Pancreas (tissue), 10 donors: ENCODE measurements around the gene NR2F1. TPM values are rescaled to one million over a fixed set of nuclear protein-coding genes. Genes with fewer than 3 reads are reported as not detected.

Experiments
- ATAC-seq, 4 donors: fragments of 200-7000 bp; cut with Tn5 transposase; one replicate each; pipeline versions ENCODE4 v1.8.0 to v1.9.1; 2020; ENCODE audit warnings: mild to moderate bottlenecking in 4 of 4, moderate library complexity in 4 of 4
- DNase-seq, 6 donors: peaks; one replicate each; pipeline ENCODE4 v3.0.0-alpha.2; 2020
- FAIRE-seq: peaks from 2 replicates; lab custom pipeline; 2012; peaks lifted over from hg19 to GRCh38; lab: Jason Lieb, UNC
- H3K27ac ChIP-seq, 4 donors: fragments of 200-600 bp; sonication (generic); 1 replicate in 3 of 4; 2 replicates in 1 of 4; pipeline versions ENCODE4 v1.5.0 to v1.8.0; 2020
- H3K27me3 ChIP-seq, 4 donors: fragments of 200-600 bp; one replicate each; pipeline ENCODE4 v1.8.0; 2021
- H3K36me3 ChIP-seq, 3 donors: fragments of 200-600 bp; sonication (generic) in 1 of 3; one replicate each; pipeline versions ENCODE4 v1.5.0 to v1.8.0; 2020 to 2021
- H3K4me1 ChIP-seq, 3 donors: fragments of 200-600 bp; one replicate each; pipeline ENCODE4 v1.8.0; 2021
- H3K4me3 ChIP-seq, 4 donors: fragments of 200-600 bp; sonication (generic) in 2 of 4; one replicate each; pipeline versions ENCODE4 v1.5.0 to v1.8.0; 2020 to 2021
- H3K9me3 ChIP-seq, 4 donors: fragments of 200-600 bp; one replicate each; pipeline ENCODE4 v1.8.0; 2021
- CTCF ChIP-seq, 4 donors: fragments of 200-600 bp; sonication (generic) in 3 of 4; IDR thresholded peaks; one replicate each; pipeline versions ENCODE4 v1.5.0 to v1.8.0; 2021; ENCODE audit warnings: antibody characterized with exemption in 4 of 4
- WGBS, 2 donors: extraction: QIAGEN DNeasy Blood & Tissue Kit; methylation state at CpG; one replicate each; pipeline ENCODE4 v1.1.7; 2013; 5-methylcytosine and 5-hydroxymethylcytosine counted together
- intact Hi-C, 3 donors: fragments of 100-400 bp; cut with DNase I; formaldehyde crosslinking; loops; one replicate each; pipeline versions ENCODE4 v1.11.1 to v1.14.2; 2022
- polyA plus RNA-seq, 2 donors: library from polyadenylated mRNA; stranded (reverse); fragments of 200-250 nt; gene quantifications; one replicate each; pipeline ENCODE4 v1.2.3, GENCODE V29; 2013
- total RNA-seq, 6 donors: library from RNA; stranded (reverse); fragmentation: NEBNext Ultra II Directional in 4 of 6; extraction: Animal tissue kit (Norgen Biotek cat#: 25700) in 4 of 6; gene quantifications; one replicate each; pipeline versions ENCODE4 v1.2.1 to v1.2.4, GENCODE V29; 2021 to 2023
- donor health status: healthy with polysubstance abuse.
- donor health status: DM: no; HTN: no; CAD: no; lungs with moderate emphysema.
- donor health status: DM: no; HTN: no; CAD: no.
- donor health status: control.
- donor health status: control.
- donor health status: Bipolar disorder and iron deficiency.
- donor health status: DM: yes; HTN: yes; CAD: no.
- donor health status: DM: no; HTN: no; CAD: no.
- donor health status: DM: no; HTN: no; CAD: no.
- donor health status: DM: yes; HTN: yes; CAD: no.

Gene NR2F1
- total and polyA plus RNA-seq, 8 donors: 1.4 to 8.1 (median 4.9) TPM

- intact Hi-C loops: no loop called here
- peaks cover 0 to 5% (median 0%) of the 10 kb centered on the region in 3 donors for H3K4me1 ChIP-seq
- H3K27me3 ChIP-seq: peaks cover 0 to 14% (median 0%) of the 10 kb centered on the region in 4 donors
- no peak for ATAC-seq
- TF ChIP-seq CTCF (IDR thresholded peaks at IDR 0.05): no peak
- peak overlapping the region; percentile 18 to 51 (median 49) for H3K4me3 ChIP-seq
- H3K36me3 ChIP-seq: no peaks in the 10 kb centered on the region
- FAIRE-seq: no peak
- H3K27ac ChIP-seq: no peak overlapping the region
- DNase-seq: peak in 3 of 6 donors; percentile 34 to 62 (median 54)
- no peaks in the 10 kb centered on the region for H3K9me3 ChIP-seq
- 1% methylated on average over 46 to 69 of the region's 70 CpGs for WGBS, 2 donors
These were observed 2.2 kb downstream of the NR2F1 start for GRCh38 chr5:93585041-93585766.

GRCh38 chr5:93585767-93586385, 2.9 kb downstream of the NR2F1 start:
- intact Hi-C loops: no loop called here
- no peak for TF ChIP-seq CTCF (IDR thresholded peaks at IDR 0.05)
- no peak for FAIRE-seq

GRCh38 chr5:93586736-93587596, 3.9 kb downstream of the NR2F1 start:
- peaks cover 0 to 14% (median 0%) of the 10 kb centered on the region in 4 donors for H3K27me3 ChIP-seq
- DNase-seq (no peak), ATAC-seq (no peak), FAIRE-seq (no peak)
- H3K4me1 ChIP-seq: peaks cover 0 to 5% (median 0%) of the 10 kb centered on the region in 3 donors
- no peaks in the 10 kb centered on the region for H3K36me3 ChIP-seq
- H3K4me3 ChIP-seq: peak overlapping the region in 1 of 4 donors; percentile 18
- intact Hi-C loops: no loop called here
- H3K9me3 ChIP-seq: no peaks in the 10 kb centered on the region
- no peak for TF ChIP-seq CTCF (IDR thresholded peaks at IDR 0.05)
- no peak overlapping the region for H3K27ac ChIP-seq
- WGBS, 2 donors: 66 to 69% methylated on average over 11 of the region's 11 CpGs

More at GRCh38 chr5:93585767-93586385, 2.9 kb downstream of the NR2F1 start:
- DNase-seq (no peak), ATAC-seq (no peak)
- H3K27ac ChIP-seq: no peak overlapping the region
- peaks cover 0 to 5% (median 0%) of the 10 kb centered on the region in 3 donors for H3K4me1 ChIP-seq
- WGBS, 2 donors: 26 to 33% methylated on average over 13 of the region's 13 CpGs
- no peaks in the 10 kb centered on the region for H3K9me3 ChIP-seq
- H3K27me3 ChIP-seq: peaks cover 0 to 14% (median 0%) of the 10 kb centered on the region in 4 donors
- no peaks in the 10 kb centered on the region for H3K36me3 ChIP-seq
- peak overlapping the region in 3 of 4 donors; percentile 48 to 51 (median 50) for H3K4me3 ChIP-seq

- H3K27ac ChIP-seq: no peak overlapping the region
- no peak for FAIRE-seq
- H3K4me3 ChIP-seq: peak overlapping the region in 1 of 4 donors; percentile 18
- H3K4me1 ChIP-seq: peaks cover 0 to 5% (median 0%) of the 10 kb centered on the region in 3 donors
- no peaks in the 10 kb centered on the region for H3K9me3 ChIP-seq
- no peaks in the 10 kb centered on the region for H3K36me3 ChIP-seq
- no peak for ATAC-seq
- intact Hi-C loops: no loop called here
- no peak for TF ChIP-seq CTCF (IDR thresholded peaks at IDR 0.05)
- DNase-seq: peak in 1 of 6 donors; percentile 63
- H3K27me3 ChIP-seq: peaks cover 0 to 14% (median 0%) of the 10 kb centered on the region in 4 donors
- 42 to 46% methylated on average over 58 to 59 of the region's 59 CpGs for WGBS, 2 donors
These were observed 4.8 kb downstream of the NR2F1 start for GRCh38 chr5:93587597-93588351.
